Measurements from ENCODE around the gene OCA2.

OCA2 gene

GRCh38 chr15:28002867-28003266, 96.2 kb downstream of the OCA2 start:
- Histone ChIP-seq H3K27ac (ENCODE audit: low read length) (no peak overlapping the region), H3K4me3 (ENCODE audit: low read length) (no peak overlapping the region), H3K27me3 (ENCODE audit: insufficient read depth, low read length) (no peaks in the 10 kb centered on the region), H3K9me3 (ENCODE audit: insufficient read depth, low read depth, low read length) (no peaks in the 10 kb centered on the region), H3K4me1 (ENCODE audit: insufficient read depth, low read length) (no peaks in the 10 kb centered on the region), H3K9ac (ENCODE audit: low read depth, low read length) (no peak overlapping the region), H3K36me3 (ENCODE audit: insufficient read depth, low read depth, low read length) (no peaks in the 10 kb centered on the region)

- no peak overlapping the region for H3K9ac ChIP-seq (ENCODE audit: low read depth, low read length)
- H3K4me1 ChIP-seq (ENCODE audit: insufficient read depth, low read length): no peaks in the 10 kb centered on the region
- H3K36me3 ChIP-seq (ENCODE audit: insufficient read depth, low read depth, low read length): no peaks in the 10 kb centered on the region
- H3K9me3 ChIP-seq (ENCODE audit: insufficient read depth, low read depth, low read length): no peaks in the 10 kb centered on the region
- no peak overlapping the region for H3K27ac ChIP-seq (ENCODE audit: low read length)
- no peaks in the 10 kb centered on the region for H3K27me3 ChIP-seq (ENCODE audit: insufficient read depth, low read length)
- no peak overlapping the region for H3K4me3 ChIP-seq (ENCODE audit: low read length)
Measured at GRCh38 chr15:28002136-28002861, 96.8 kb downstream of the OCA2 start.

- H3K9me3 ChIP-seq (ENCODE audit: insufficient read depth, low read depth, low read length): no peaks in the 10 kb centered on the region
- no peak overlapping the region for H3K4me3 ChIP-seq (ENCODE audit: low read length)
- no peaks in the 10 kb centered on the region for H3K4me1 ChIP-seq (ENCODE audit: insufficient read depth, low read length)
- no peak overlapping the region for H3K27ac ChIP-seq (ENCODE audit: low read length)
- H3K27me3 ChIP-seq (ENCODE audit: insufficient read depth, low read length): no peaks in the 10 kb centered on the region
- H3K9ac ChIP-seq (ENCODE audit: low read depth, low read length): no peak overlapping the region
- H3K36me3 ChIP-seq (ENCODE audit: insufficient read depth, low read depth, low read length): no peaks in the 10 kb centered on the region
Measured at GRCh38 chr15:28001641-28002040, 97.5 kb downstream of the OCA2 start.

- H3K4me3 ChIP-seq (ENCODE audit: low read length): no peak overlapping the region
- H3K27me3 ChIP-seq (ENCODE audit: insufficient read depth, low read length): no peaks in the 10 kb centered on the region
- no peak overlapping the region for H3K9ac ChIP-seq (ENCODE audit: low read depth, low read length)
- no peaks in the 10 kb centered on the region for H3K36me3 ChIP-seq (ENCODE audit: insufficient read depth, low read depth, low read length)
- H3K9me3 ChIP-seq (ENCODE audit: insufficient read depth, low read depth, low read length): no peaks in the 10 kb centered on the region
- H3K4me1 ChIP-seq (ENCODE audit: insufficient read depth, low read length): no peaks in the 10 kb centered on the region
- H3K27ac ChIP-seq (ENCODE audit: low read length): no peak overlapping the region
Measured at GRCh38 chr15:27993996-27994780, 104.9 kb downstream of the OCA2 start.

- H3K9ac ChIP-seq (ENCODE audit: low read depth, low read length): no peak overlapping the region
- H3K27ac ChIP-seq (ENCODE audit: low read length): no peak overlapping the region
- H3K4me3 ChIP-seq (ENCODE audit: low read length): no peak overlapping the region
- H3K4me1 ChIP-seq (ENCODE audit: insufficient read depth, low read length): no peaks in the 10 kb centered on the region
- no peaks in the 10 kb centered on the region for H3K27me3 ChIP-seq (ENCODE audit: insufficient read depth, low read length)
- no peaks in the 10 kb centered on the region for H3K9me3 ChIP-seq (ENCODE audit: insufficient read depth, low read depth, low read length)
- H3K36me3 ChIP-seq (ENCODE audit: insufficient read depth, low read depth, low read length): no peaks in the 10 kb centered on the region
Measured at GRCh38 chr15:27993544-27993943, 105.6 kb downstream of the OCA2 start.

GRCh38 chr15:27990521-27991515, 108.3 kb downstream of the OCA2 start:
- Histone ChIP-seq H3K27ac (ENCODE audit: low read length) (no peak overlapping the region), H3K27me3 (ENCODE audit: insufficient read depth, low read length) (no peaks in the 10 kb centered on the region), H3K36me3 (ENCODE audit: insufficient read depth, low read depth, low read length) (no peaks in the 10 kb centered on the region), H3K9ac (ENCODE audit: low read depth, low read length) (no peak overlapping the region), H3K4me3 (ENCODE audit: low read length) (no peak overlapping the region), H3K4me1 (ENCODE audit: insufficient read depth, low read length) (no peaks in the 10 kb centered on the region), H3K9me3 (ENCODE audit: insufficient read depth, low read depth, low read length) (no peaks in the 10 kb centered on the region)

- Histone ChIP-seq H3K27me3 (ENCODE audit: insufficient read depth, low read length) (no peaks in the 10 kb centered on the region), H3K4me1 (ENCODE audit: insufficient read depth, low read length) (no peaks in the 10 kb centered on the region), H3K36me3 (ENCODE audit: insufficient read depth, low read depth, low read length) (no peaks in the 10 kb centered on the region), H3K9me3 (ENCODE audit: insufficient read depth, low read depth, low read length) (no peaks in the 10 kb centered on the region), H3K4me3 (ENCODE audit: low read length) (no peak overlapping the region), H3K27ac (ENCODE audit: low read length) (no peak overlapping the region), H3K9ac (ENCODE audit: low read depth, low read length) (no peak overlapping the region)
Measured at GRCh38 chr15:27989838-27990237, 109.3 kb downstream of the OCA2 start.

- H3K4me3 ChIP-seq (ENCODE audit: low read length): no peak overlapping the region
- H3K9me3 ChIP-seq (ENCODE audit: insufficient read depth, low read depth, low read length): no peaks in the 10 kb centered on the region
- H3K27ac ChIP-seq (ENCODE audit: low read length): no peak overlapping the region
- H3K36me3 ChIP-seq (ENCODE audit: insufficient read depth, low read depth, low read length): no peaks in the 10 kb centered on the region
- H3K9ac ChIP-seq (ENCODE audit: low read depth, low read length): no peak overlapping the region
- H3K4me1 ChIP-seq (ENCODE audit: insufficient read depth, low read length): no peaks in the 10 kb centered on the region
- no peaks in the 10 kb centered on the region for H3K27me3 ChIP-seq (ENCODE audit: insufficient read depth, low read length)
Measured at GRCh38 chr15:27989427-27989826, 109.7 kb downstream of the OCA2 start.

- Histone ChIP-seq H3K4me1 (ENCODE audit: insufficient read depth, low read length) (no peaks in the 10 kb centered on the region), H3K27ac (ENCODE audit: low read length) (no peak overlapping the region), H3K9ac (ENCODE audit: low read depth, low read length) (no peak overlapping the region), H3K9me3 (ENCODE audit: insufficient read depth, low read depth, low read length) (no peaks in the 10 kb centered on the region), H3K27me3 (ENCODE audit: insufficient read depth, low read length) (no peaks in the 10 kb centered on the region), H3K36me3 (ENCODE audit: insufficient read depth, low read depth, low read length) (no peaks in the 10 kb centered on the region), H3K4me3 (ENCODE audit: low read length) (no peak overlapping the region)
Measured at GRCh38 chr15:27985099-27985498, 114.0 kb downstream of the OCA2 start.

- no peaks in the 10 kb centered on the region for H3K27me3 ChIP-seq (ENCODE audit: insufficient read depth, low read length)
- no peaks in the 10 kb centered on the region for H3K9me3 ChIP-seq (ENCODE audit: insufficient read depth, low read depth, low read length)
- no peak overlapping the region for H3K9ac ChIP-seq (ENCODE audit: low read depth, low read length)
- no peaks in the 10 kb centered on the region for H3K36me3 ChIP-seq (ENCODE audit: insufficient read depth, low read depth, low read length)
- H3K27ac ChIP-seq (ENCODE audit: low read length): no peak overlapping the region
- H3K4me1 ChIP-seq (ENCODE audit: insufficient read depth, low read length): no peaks in the 10 kb centered on the region
- H3K4me3 ChIP-seq (ENCODE audit: low read length): no peak overlapping the region
Measured at GRCh38 chr15:27983496-27983895, 115.6 kb downstream of the OCA2 start.

- no peak overlapping the region for H3K9ac ChIP-seq (ENCODE audit: low read depth, low read length)
- no peaks in the 10 kb centered on the region for H3K4me1 ChIP-seq (ENCODE audit: insufficient read depth, low read length)
- H3K9me3 ChIP-seq (ENCODE audit: insufficient read depth, low read depth, low read length): no peaks in the 10 kb centered on the region
- no peak overlapping the region for H3K27ac ChIP-seq (ENCODE audit: low read length)
- H3K27me3 ChIP-seq (ENCODE audit: insufficient read depth, low read length): no peaks in the 10 kb centered on the region
- H3K36me3 ChIP-seq (ENCODE audit: insufficient read depth, low read depth, low read length): no peaks in the 10 kb centered on the region
- no peak overlapping the region for H3K4me3 ChIP-seq (ENCODE audit: low read length)
Measured at GRCh38 chr15:27977696-27978095, 121.4 kb downstream of the OCA2 start.
